WTC11 (cell line): ENCODE results near the gene IL25. TPM values are rescaled to one million over a fixed set of nuclear protein-coding genes. Genes with fewer than 3 reads are reported as not detected.

Experiments
- ATAC-seq: fragments of 200-7000 bp; cut with Tn5 transposase; 2 replicates; pipeline ENCODE4 v1.10.0; 2021; ENCODE audit warnings: mild to moderate bottlenecking, moderate library complexity
- CTCF ChIA-PET: fragments of 300-600 bp; sonication (Branson Sonifier 250); formaldehyde crosslinking; loops from one replicate; lab custom pipeline; 2021; ENCODE audit warnings: antibody characterized with exemption; lab: Charles Lee
- POLR2A ChIA-PET: fragments of 350-600 bp; sonication (Branson Sonifier 250); formaldehyde crosslinking; loops from one replicate; lab custom pipeline; 2021; ENCODE audit warnings: antibody characterized with exemption; lab: Charles Lee
- DNase-seq: peaks from one replicate; pipeline ENCODE4 v3.0.0; 2021; ENCODE audit warnings: low spot score
- H3K27ac Mint-ChIP-seq: 2 replicates; pipeline ENCODE4 v1.8.0; 2021; ENCODE audit warnings: mixed read lengths
- H3K27me3 Mint-ChIP-seq: 2 replicates; pipeline ENCODE4 v1.8.0; 2021; ENCODE audit warnings: low read depth, mild to moderate bottlenecking, moderate library complexity, mixed read lengths
- H3K36me3 Mint-ChIP-seq: 2 replicates; pipeline ENCODE4 v1.8.0; 2021; ENCODE audit warnings: mixed read lengths
- H3K4me1 Mint-ChIP-seq: 2 replicates; pipeline ENCODE4 v1.8.0; 2022; ENCODE audit warnings: mixed read lengths
- H3K4me3 Mint-ChIP-seq: 2 replicates; pipeline ENCODE4 v1.8.0; 2021; ENCODE audit warnings: mild to moderate bottlenecking, moderate library complexity, mixed read lengths
- H3K9me3 Mint-ChIP-seq: 2 replicates; pipeline ENCODE4 v1.8.0; 2021; ENCODE audit warnings: mixed read lengths
- ATF6 ChIP-seq: sonication (generic); formaldehyde crosslinking; IDR thresholded peaks from 2 replicates; pipeline ENCODE4 v1.8.1; 2023; ENCODE audit warnings: mild to moderate bottlenecking, missing genetic modification reagents
- CDX4 ChIP-seq: fragments of 250-450 bp; sonication (Bioruptor Pico); IDR thresholded peaks from 2 replicates; pipeline ENCODE4 v1.9.0; 2021; ENCODE audit warnings: moderate library complexity, mild to moderate bottlenecking, inconsistent platforms, borderline replicate concordance
- E2F1 ChIP-seq: sonication (generic); formaldehyde crosslinking; IDR thresholded peaks from 2 replicates; pipeline ENCODE4 v1.8.0; 2022; ENCODE audit warnings: mild to moderate bottlenecking, missing genetic modification reagents
- EMX1 ChIP-seq: fragments of 250-450 bp; sonication (Bioruptor Pico); IDR thresholded peaks from 2 replicates; pipeline ENCODE4 v1.8.0; 2021; ENCODE audit warnings: mild to moderate bottlenecking
- FOXK1 ChIP-seq: sonication (generic); formaldehyde crosslinking; IDR thresholded peaks from 2 replicates; pipeline ENCODE4 v1.8.0; 2022; ENCODE audit warnings: mild to moderate bottlenecking, moderate library complexity, missing genetic modification reagents
- FOXP1 ChIP-seq: sonication (generic); formaldehyde crosslinking; IDR thresholded peaks from 2 replicates; pipeline ENCODE4 v1.8.0; 2022; ENCODE audit warnings: missing genetic modification reagents, mild to moderate bottlenecking, moderate library complexity, borderline replicate concordance
- IRF1 ChIP-seq: sonication (generic); formaldehyde crosslinking; IDR thresholded peaks from 2 replicates; pipeline ENCODE4 v1.8.0; 2023; ENCODE audit warnings: missing genetic modification reagents
- JAZF1 ChIP-seq: fragments of 250-450 bp; sonication (Bioruptor Pico); IDR thresholded peaks from 2 replicates; pipeline ENCODE4 v1.9.0; 2021; ENCODE audit warnings: moderate library complexity, mild to moderate bottlenecking, inconsistent platforms
- NR3C1 ChIP-seq: sonication (generic); formaldehyde crosslinking; conservative IDR thresholded peaks from 2 replicates; pipeline ENCODE4 v1.8.1; 2023; ENCODE audit warnings: low read depth, mild to moderate bottlenecking, missing genetic modification reagents
- ZNF263 ChIP-seq: sonication (generic); formaldehyde crosslinking; IDR thresholded peaks from 2 replicates; pipeline ENCODE4 v1.8.1; 2022; ENCODE audit warnings: low read depth, mild to moderate bottlenecking, moderate library complexity, missing genetic modification reagents
- ZNF416 ChIP-seq: fragments of 250-450 bp; sonication (Bioruptor Pico); IDR thresholded peaks from 2 replicates; pipeline ENCODE4 v1.9.0; 2021; ENCODE audit warnings: mild to moderate bottlenecking, inconsistent platforms
- total RNA-seq: library from RNA; stranded (reverse); gene quantifications from 3 replicates; pipeline ENCODE4 v1.2.3, GENCODE V29; 2021
- TF ChIP-seq, protein P1 (sequence below): sonication (generic); formaldehyde crosslinking; IDR thresholded peaks from 2 replicates; pipeline ENCODE4 v1.8.1; 2023; ENCODE audit warnings: mild to moderate bottlenecking, missing genetic modification reagents, moderate library complexity
- TF ChIP-seq, protein P2 (sequence below): sonication (generic); formaldehyde crosslinking; IDR thresholded peaks from 2 replicates; pipeline ENCODE4 v1.8.1; 2023; ENCODE audit warnings: mild to moderate bottlenecking, missing genetic modification reagents, moderate library complexity

Gene IL25
- total RNA-seq, 1 experiment from 2014 or later: 0.24 TPM

- no peak for TF ChIP-seq E2F1 (CRISPR knock-in tag)
- TF ChIP-seq, all 79 proteins: peak for 0
Observed at GRCh38 chr14:23406244-23406643, 33.6 kb downstream of the IL25 start (continued).

DNA sequence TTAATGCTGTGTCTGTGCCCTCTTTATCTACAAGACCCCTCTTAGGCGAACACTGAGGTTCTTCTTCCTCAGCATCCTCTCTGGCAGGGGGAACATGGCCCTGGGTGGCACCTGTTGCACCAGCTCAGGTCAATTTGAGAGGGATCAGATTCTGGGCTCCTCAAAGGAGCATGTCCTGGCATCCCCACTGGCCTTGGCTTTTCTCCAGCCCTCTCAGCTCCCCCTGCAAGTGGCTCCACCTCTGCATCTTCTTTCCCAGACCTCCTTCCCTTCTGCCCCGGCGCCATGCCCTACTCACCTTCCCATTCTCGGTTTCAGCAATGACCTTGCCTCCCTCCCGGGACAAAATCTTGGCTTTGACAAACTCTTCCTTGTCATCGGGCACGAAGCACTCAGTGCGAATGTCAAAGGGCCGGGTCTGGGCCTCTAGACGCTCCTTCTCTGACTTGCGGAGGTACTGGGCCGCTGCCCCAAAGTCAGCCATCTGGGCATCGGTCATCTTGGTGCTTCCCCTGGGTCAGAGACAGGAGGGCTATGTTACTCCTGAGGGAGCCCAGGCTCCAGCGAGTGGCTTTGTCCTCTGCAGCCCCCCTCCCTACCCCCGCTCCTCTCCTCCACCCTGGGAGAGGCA, 34.2 kb downstream of the IL25 start:
- DNase-seq (no peak), ATAC-seq (no peak)
- peaks cover 2% of the 10 kb centered on the region; the same call in 1 of the 2 replicates for H3K4me1 Mint-ChIP-seq
- no peak overlapping the region for H3K4me3 Mint-ChIP-seq
- H3K36me3 Mint-ChIP-seq: no peaks in the 10 kb centered on the region
- peaks cover 33% of the 10 kb centered on the region for H3K27me3 Mint-ChIP-seq
- CTCF ChIA-PET: no interaction called here
- POLR2A ChIA-PET: no interaction called here
- H3K9me3 Mint-ChIP-seq: no peaks in the 10 kb centered on the region
- TF ChIP-seq FOXP1 (no peak), E2F1 (CRISPR knock-in tag) (no peak), EMX1 (no peak), ATF6 (CRISPR knock-in tag) (no peak), JAZF1 (CRISPR knock-in tag) (no peak)
- TF ChIP-seq, protein P1, sequence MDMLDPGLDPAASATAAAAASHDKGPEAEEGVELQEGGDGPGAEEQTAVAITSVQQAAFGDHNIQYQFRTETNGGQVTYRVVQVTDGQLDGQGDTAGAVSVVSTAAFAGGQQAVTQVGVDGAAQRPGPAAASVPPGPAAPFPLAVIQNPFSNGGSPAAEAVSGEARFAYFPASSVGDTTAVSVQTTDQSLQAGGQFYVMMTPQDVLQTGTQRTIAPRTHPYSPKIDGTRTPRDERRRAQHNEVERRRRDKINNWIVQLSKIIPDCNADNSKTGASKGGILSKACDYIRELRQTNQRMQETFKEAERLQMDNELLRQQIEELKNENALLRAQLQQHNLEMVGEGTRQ (CRISPR knock-in tag): no peak
- H3K27ac Mint-ChIP-seq: no peak overlapping the region

DNA sequence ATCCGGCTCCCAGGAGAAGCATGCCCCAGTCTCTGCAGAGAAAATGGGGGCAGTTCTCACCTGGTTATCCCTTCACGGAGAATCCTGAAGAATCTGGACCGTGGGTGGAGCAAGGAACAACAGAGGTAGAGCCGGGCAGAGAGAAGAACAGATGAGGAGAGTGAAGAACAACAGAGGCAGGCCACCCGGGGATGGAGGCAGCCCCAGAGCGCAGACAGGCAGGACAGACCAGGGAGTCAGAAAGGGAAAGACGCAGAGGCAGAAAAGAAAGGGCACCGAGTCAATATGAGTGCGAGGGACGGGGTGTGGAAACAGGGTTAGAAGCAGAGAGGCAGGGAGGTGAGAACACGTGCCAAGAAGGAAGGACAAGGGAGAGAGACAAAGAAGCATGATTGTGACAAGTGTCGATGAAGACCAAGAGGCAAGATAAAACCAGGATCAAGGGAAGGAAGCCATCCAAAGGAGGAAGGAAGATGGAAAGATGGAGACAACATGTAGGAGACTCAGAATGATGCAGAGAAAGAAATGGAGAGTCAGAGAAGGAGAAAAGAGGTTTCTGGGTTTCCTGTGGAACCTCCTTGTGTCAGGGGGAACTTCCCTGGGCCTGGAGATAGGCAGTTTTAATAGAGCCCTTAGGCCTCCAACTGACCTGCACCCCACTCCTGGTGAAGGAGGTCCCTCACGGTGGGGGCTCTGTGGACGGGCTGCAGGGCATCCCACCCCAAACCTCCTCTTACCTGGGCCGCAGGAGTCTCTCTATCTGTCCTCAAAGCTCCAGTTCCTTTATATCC, 35.1 kb downstream of the IL25 start, which contains the start of gene MYH6:
Gene MYH6 (minus strand): TSS at position 758 of the 791 bp plus-strand sequence. CDS start 1,050 bp downstream, outside the sequence.
- ATAC-seq (no peak), DNase-seq (no peak)
- Mint-ChIP-seq H3K27ac (no peak within 1 kb of the TSS), H3K4me3 (no peak within 1 kb of the TSS), H3K36me3 (no peaks in the 10 kb centered on the region), H3K9me3 (no peaks in the 10 kb centered on the region), H3K27me3 (peaks cover 33% of the 10 kb centered on the region)
- CTCF ChIA-PET: no interaction called here
- TF ChIP-seq CDX4 (CRISPR knock-in tag): no peak
- no peak for TF ChIP-seq ZNF416 (CRISPR knock-in tag)
- no peak for TF ChIP-seq NR3C1 (CRISPR knock-in tag)
- TF ChIP-seq ZNF263 (CRISPR knock-in tag): no peak
- no peak for TF ChIP-seq FOXK1
- TF ChIP-seq, protein P2, sequence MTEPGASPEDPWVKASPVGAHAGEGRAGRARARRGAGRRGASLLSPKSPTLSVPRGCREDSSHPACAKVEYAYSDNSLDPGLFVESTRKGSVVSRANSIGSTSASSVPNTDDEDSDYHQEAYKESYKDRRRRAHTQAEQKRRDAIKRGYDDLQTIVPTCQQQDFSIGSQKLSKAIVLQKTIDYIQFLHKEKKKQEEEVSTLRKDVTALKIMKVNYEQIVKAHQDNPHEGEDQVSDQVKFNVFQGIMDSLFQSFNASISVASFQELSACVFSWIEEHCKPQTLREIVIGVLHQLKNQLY: no peak
- no peak for TF ChIP-seq IRF1 (CRISPR knock-in tag)
- TF ChIP-seq, all 79 proteins: peak for 0
- POLR2A ChIA-PET: no interaction called here
- H3K4me1 Mint-ChIP-seq: peaks cover 2% of the 10 kb centered on the region; the same call in 1 of the 2 replicates
